Natural killer cell treated with Interleukin-12 subunit alpha and Interleukin-12 subunit beta and Interleukin-15 and Interleukin-18, amount 100 ng/mL, for 72 hours (primary cell): Measurements from ENCODE around the gene NFKBIB. TPM values are rescaled to one million over a fixed set of nuclear protein-coding genes. Genes with fewer than 3 reads are reported as not detected.

Source experiments
- ATAC-seq, 2 donors: fragments of 150-1000 bp; cut with Tn5 transposase in 1 of 2; sonication (Bioruptor Pico), chemical (Tn5 transposase) in 1 of 2; 2 replicates each; pipeline ENCODE4 v1.10.0; 2021
- DNase-seq: peaks from one replicate; pipeline ENCODE4 v3.0.0; 2022; ENCODE audit warnings: low spot score
- H3K27ac Mint-ChIP-seq, 2 donors: 1 replicate in 1 of 2; 2 replicates in 1 of 2; pipeline ENCODE4 v1.8.0; 2022; ENCODE audit warnings: mixed read lengths in 2 of 2, mild to moderate bottlenecking in 1 of 2, moderate library complexity in 1 of 2
- H3K27me3 Mint-ChIP-seq, 2 donors: 1 replicate in 1 of 2; 2 replicates in 1 of 2; pipeline ENCODE4 v1.8.0; 2022; ENCODE audit warnings: mixed read lengths in 2 of 2
- H3K36me3 Mint-ChIP-seq: one replicate; pipeline ENCODE4 v1.8.0; 2022; ENCODE audit warnings: mixed read lengths
- H3K4me1 Mint-ChIP-seq, 2 donors: 1 replicate in 1 of 2; 2 replicates in 1 of 2; pipeline ENCODE4 v1.8.0; 2022; ENCODE audit warnings: low read depth in 2 of 2, mixed read lengths in 2 of 2, mild to moderate bottlenecking in 1 of 2
- H3K4me3 Mint-ChIP-seq: one replicate; pipeline ENCODE4 v1.8.0; 2022; ENCODE audit warnings: mixed read lengths
- H3K9me3 Mint-ChIP-seq: 2 replicates; pipeline ENCODE4 v1.8.0; 2022; ENCODE audit warnings: mixed read lengths
- total RNA-seq, 2 donors: library from RNA; stranded (reverse); gene quantifications; one replicate each; pipeline ENCODE4 v1.2.3, GENCODE V29; 2022

Gene NFKBIB
- total RNA-seq, 2 donors from 2014 or later: 106 to 108 TPM

- DNase-seq: no peak
- H3K27ac Mint-ChIP-seq: peak overlapping the region; percentile 15 to 29
- no peaks in the 10 kb centered on the region for H3K27me3 Mint-ChIP-seq
- ATAC-seq: peak in 1 of 2 donors; percentile 41
- H3K4me3 Mint-ChIP-seq: peak overlapping the region; percentile 19
- H3K9me3 Mint-ChIP-seq: no peaks in the 10 kb centered on the region
- H3K4me1 Mint-ChIP-seq: peaks cover 18 to 38% of the 10 kb centered on the region in 2 donors
- peaks cover 23% of the 10 kb centered on the region for H3K36me3 Mint-ChIP-seq
These were observed 5.1 kb downstream of the NFKBIB start for GRCh38 chr19:38904581-38905539.

DNA sequence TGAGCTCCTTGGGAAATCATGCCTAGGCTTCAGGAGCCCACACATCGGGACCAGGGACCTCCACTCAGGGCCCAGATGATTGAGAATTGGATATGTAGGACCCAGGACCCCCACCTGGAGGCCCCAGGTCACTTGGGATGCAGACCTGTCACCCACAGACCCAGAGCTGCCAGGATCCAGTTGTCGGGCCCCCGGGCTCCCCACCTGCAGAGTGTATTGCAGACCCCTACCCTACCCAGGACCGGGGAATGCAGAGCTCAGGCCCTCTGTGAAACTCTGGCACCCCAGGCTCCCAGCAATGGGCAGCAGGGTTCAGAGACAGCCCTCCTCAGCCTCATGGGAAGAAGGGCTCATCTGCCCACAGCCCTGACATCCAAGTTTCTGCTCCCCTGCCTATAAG lies 5.9 kb downstream of the NFKBIB start:
- Mint-ChIP-seq H3K36me3 (peaks cover 17% of the 10 kb centered on the region), H3K27ac (no peak overlapping the region), H3K4me1 (peaks cover 12 to 36% of the 10 kb centered on the region in 2 donors), H3K9me3 (no peaks in the 10 kb centered on the region), H3K4me3 (no peak overlapping the region), H3K27me3 (no peaks in the 10 kb centered on the region)
- no peak for DNase-seq
- no peak for ATAC-seq

GRCh38 chr19:38907227-38907626 lies 7.5 kb downstream of the NFKBIB start:
- H3K27ac Mint-ChIP-seq: no peak overlapping the region
- no peaks in the 10 kb centered on the region for H3K27me3 Mint-ChIP-seq
- H3K36me3 Mint-ChIP-seq: peaks cover 14% of the 10 kb centered on the region
- H3K4me3 Mint-ChIP-seq: no peak overlapping the region
- ATAC-seq (no peak), DNase-seq (no peak)
- H3K9me3 Mint-ChIP-seq: no peaks in the 10 kb centered on the region
- peaks cover 7 to 29% of the 10 kb centered on the region in 2 donors for H3K4me1 Mint-ChIP-seq

GRCh38 chr19:38907670-38908069 lies 7.9 kb downstream of the NFKBIB start:
- peaks cover 14% of the 10 kb centered on the region for H3K36me3 Mint-ChIP-seq
- no peak for DNase-seq
- no peak overlapping the region for H3K4me3 Mint-ChIP-seq
- peaks cover 7 to 32% of the 10 kb centered on the region in 2 donors for H3K4me1 Mint-ChIP-seq
- no peak for ATAC-seq
- H3K9me3 Mint-ChIP-seq: no peaks in the 10 kb centered on the region
- no peaks in the 10 kb centered on the region for H3K27me3 Mint-ChIP-seq
- H3K27ac Mint-ChIP-seq: no peak overlapping the region

DNA sequence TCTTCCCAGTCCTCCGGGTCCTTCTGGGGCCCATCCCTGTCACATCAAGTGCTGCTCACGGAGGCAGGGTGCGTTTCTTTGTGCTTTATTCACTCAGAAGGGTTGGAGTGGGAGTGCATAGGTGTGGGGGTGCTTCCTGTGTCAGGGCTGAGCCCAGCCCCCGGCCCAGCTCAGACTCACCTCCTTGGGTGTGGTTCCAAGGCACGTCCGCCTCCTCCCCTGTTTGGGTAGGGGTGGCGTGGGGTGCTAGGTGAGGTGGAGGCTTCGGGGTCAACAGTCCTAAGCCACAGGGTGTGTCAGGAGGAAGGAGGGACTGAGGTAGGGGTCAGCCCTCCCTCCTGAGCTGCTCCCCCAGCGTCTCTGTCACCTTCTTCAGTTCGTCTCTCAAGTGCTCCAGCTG lies 9.1 kb downstream of the NFKBIB start:
- H3K36me3 Mint-ChIP-seq: peaks cover 14% of the 10 kb centered on the region
- ATAC-seq (no peak), DNase-seq (no peak)
- no peaks in the 10 kb centered on the region for H3K27me3 Mint-ChIP-seq
- H3K4me1 Mint-ChIP-seq: peaks cover 11 to 34% of the 10 kb centered on the region in 2 donors
- H3K9me3 Mint-ChIP-seq: no peaks in the 10 kb centered on the region
- no peak overlapping the region for H3K4me3 Mint-ChIP-seq
- peak overlapping the region in 1 of 2 donors; percentile 67 for H3K27ac Mint-ChIP-seq

- Mint-ChIP-seq H3K36me3 (peaks cover 6% of the 10 kb centered on the region), H3K27me3 (no peaks in the 10 kb centered on the region), H3K4me3 (no peak overlapping the region), H3K27ac (peak overlapping the region in 1 of 2 donors; percentile 45), H3K9me3 (no peaks in the 10 kb centered on the region), H3K4me1 (peaks cover 4 to 27% of the 10 kb centered on the region in 2 donors)
- DNase-seq (no peak), ATAC-seq (no peak)
These were observed 10.7 kb downstream of the NFKBIB start for GRCh38 chr19:38910488-38910887.

DNA sequence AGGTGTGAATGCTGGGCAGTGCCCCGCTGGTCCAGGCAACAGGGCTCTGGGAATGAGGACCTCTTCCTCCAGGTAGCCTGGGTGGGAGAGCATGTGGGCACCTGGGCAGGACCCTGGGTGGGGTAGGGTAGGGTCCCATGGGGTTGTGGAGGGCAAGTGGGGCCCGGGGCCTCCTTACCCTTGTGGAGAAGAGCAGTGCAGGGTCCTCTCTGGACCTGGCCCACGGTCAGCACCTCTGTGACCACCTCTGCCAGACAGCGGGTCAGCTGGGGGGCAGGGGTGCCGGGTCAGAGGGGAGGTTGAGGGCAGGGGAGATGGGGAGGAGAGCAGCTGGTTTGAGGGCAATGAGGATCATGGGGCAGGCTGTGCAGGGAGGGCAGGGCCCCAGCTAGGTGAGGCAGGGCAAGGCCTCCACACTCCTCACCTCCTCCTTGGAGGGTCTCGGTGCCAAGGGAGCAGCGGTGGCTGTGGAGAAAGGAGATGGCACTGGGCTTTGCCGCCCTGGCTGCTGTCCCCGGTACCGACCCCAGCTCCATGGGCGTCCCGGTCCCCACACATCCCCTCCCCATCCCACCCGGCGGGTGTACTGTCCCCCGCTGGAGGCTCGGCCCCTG lies 11.7 kb downstream of the NFKBIB start:
- H3K27me3 Mint-ChIP-seq: no peaks in the 10 kb centered on the region
- no peak overlapping the region for H3K27ac Mint-ChIP-seq
- DNase-seq (no peak), ATAC-seq (peak in 1 of 2 donors; percentile 21)
- no peak overlapping the region for H3K4me3 Mint-ChIP-seq
- peaks cover 4 to 27% of the 10 kb centered on the region in 2 donors for H3K4me1 Mint-ChIP-seq
- H3K36me3 Mint-ChIP-seq: peaks cover 6% of the 10 kb centered on the region
- no peaks in the 10 kb centered on the region for H3K9me3 Mint-ChIP-seq

DNA sequence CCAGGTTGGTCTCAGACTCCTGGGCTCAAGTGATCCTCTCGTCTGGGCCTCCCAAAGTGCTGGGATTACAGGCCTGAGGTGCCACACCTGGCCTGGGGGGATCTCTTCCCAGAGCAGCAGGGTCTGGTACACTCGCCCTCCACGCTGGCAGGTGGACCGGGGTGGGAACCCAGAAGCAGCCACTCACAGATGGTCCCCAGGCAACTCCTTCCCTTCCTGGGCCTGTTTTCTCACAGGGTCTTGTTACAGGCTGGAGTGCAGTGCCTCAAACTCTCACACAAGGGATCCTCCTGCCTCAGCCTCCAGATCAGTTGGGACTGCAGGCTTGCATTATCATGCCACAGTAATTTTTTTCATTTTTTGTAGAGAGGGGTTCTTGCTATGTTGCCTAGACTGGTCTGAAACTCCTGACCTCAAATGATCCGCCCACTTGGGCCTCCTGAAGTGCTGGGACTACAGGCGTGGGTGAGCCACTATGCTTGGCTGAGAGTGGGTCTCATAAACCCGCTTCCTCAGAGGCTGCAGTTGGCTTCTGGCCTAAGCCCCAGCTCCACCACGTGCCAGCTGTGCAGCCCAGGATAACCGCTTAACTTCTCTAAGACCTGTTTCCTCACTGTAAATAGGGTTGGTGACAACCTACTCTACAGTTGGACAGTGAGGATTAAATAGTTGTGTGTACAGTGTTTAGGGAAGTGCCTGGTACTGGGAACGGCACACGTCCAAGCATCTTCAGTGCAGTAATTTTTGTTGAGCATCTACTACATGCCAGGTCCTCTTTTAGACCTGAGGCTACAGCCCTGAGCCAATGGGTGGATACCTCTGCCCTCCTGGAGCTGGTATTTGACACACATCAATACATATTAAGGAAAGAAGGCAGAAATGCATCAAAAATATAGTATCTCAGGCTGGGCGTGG lies 13.1 kb downstream of the NFKBIB start:
- peaks cover 4 to 22% of the 10 kb centered on the region in 2 donors for H3K4me1 Mint-ChIP-seq
- H3K36me3 Mint-ChIP-seq: peaks cover under 1% of the 10 kb centered on the region
- ATAC-seq (no peak), DNase-seq (peak; percentile 18)
- H3K27me3 Mint-ChIP-seq: no peaks in the 10 kb centered on the region
- no peaks in the 10 kb centered on the region for H3K9me3 Mint-ChIP-seq
- peak overlapping the region in 1 of 2 donors; percentile 41 for H3K27ac Mint-ChIP-seq
- H3K4me3 Mint-ChIP-seq: no peak overlapping the region

DNA sequence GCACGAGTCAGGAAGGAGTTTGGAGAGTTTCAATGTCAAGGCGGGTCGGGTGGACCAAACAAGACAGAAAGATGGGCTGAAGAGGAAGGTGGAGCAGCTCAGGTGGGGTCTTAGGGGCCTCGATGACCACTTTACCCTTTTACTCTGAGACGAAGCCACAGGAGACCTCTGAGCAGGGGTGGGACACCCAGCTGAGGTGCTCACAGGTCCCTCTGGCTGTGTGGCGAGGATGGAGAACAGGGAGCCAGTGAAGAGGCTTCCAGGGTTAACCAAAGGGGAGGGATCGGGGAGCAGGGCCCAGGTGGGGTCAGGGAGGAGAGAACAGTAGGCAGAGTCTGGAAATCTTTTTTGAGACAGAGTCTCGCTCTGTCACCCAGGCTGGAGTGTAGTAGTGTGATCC lies 14.2 kb downstream of the NFKBIB start:
- DNase-seq: peak; percentile 44
- H3K36me3 Mint-ChIP-seq: no peaks in the 10 kb centered on the region
- no peaks in the 10 kb centered on the region for H3K9me3 Mint-ChIP-seq
- H3K4me1 Mint-ChIP-seq: peaks cover 4 to 15% of the 10 kb centered on the region in 2 donors
- H3K27ac Mint-ChIP-seq: peak overlapping the region in 1 of 2 donors; percentile 41
- H3K27me3 Mint-ChIP-seq: no peaks in the 10 kb centered on the region
- no peak overlapping the region for H3K4me3 Mint-ChIP-seq
- no peak for ATAC-seq

DNA sequence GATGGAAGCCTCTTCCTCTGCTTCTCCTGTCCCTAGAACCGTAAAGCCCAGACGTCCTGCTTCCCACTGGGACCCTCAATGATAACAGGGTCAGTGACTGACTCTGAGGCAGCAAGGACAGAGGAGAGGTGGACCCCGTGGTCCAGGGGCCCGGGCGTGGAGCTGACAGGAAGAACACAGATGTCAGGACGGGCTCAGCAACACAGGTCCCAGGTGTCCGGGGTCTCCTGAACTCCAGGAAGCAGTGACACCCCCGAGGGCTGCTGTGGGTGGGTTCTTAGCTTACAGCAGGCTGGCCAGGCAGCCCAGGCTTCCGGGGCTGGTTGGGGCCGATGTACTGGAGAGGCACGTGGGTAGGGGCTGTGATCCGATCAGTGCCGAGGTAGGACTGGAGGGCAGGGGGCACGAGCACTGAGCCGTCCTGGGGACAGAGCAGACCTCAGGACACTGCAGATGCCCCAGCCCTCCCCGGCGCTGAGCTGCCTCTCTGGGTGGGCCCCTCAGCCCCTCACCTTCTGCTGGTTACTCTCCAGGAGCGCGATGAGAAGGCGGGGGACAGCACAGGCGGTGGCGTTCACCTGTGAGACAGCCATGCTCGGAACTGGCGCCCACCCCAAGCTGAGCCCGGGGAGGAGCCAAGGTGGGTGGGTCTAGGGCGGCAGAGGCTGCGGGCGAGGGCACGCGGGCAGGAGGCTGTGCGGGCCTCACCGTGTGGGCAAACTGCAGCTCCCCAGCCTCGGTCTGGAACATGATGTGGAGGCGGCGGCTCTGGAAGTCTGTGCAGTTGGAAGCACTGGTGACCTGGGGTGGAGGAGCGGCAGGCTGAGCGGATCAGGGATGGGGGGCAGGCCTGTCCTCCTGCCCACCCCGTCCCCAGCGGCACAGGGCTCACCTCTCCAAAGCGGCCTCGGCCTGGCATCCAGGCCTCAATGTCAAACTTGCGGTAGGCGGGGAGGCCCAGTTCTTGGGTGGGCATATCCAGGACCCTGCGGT lies 15.9 kb downstream of the NFKBIB start:
- H3K27me3 Mint-ChIP-seq: no peaks in the 10 kb centered on the region
- peaks cover 4 to 12% of the 10 kb centered on the region in 2 donors for H3K4me1 Mint-ChIP-seq
- peak; percentile 61 for DNase-seq
- no peaks in the 10 kb centered on the region for H3K9me3 Mint-ChIP-seq
- H3K36me3 Mint-ChIP-seq: no peaks in the 10 kb centered on the region
- no peak overlapping the region for H3K4me3 Mint-ChIP-seq
- ATAC-seq: no peak
- no peak overlapping the region for H3K27ac Mint-ChIP-seq

DNA sequence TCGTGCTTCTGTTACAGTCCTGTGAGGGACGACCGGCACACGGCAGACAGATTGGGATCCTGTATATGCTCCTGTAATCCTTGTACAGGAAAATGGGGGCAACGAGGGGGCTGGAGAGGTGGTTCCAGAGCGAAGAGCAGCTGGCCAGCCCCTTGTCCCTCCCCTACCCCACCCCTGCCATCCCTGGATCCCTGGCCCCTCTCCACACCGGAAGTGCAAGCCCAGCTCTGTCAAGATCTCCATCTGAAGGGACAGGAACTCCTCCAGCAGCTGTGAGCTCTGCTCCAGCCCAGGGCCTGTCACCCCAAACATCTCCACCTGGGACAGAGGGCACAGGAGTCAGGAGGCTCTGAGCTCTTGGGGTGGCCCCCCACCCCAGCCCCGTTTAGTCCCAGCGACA lies 17.7 kb downstream of the NFKBIB start:
- H3K36me3 Mint-ChIP-seq: no peaks in the 10 kb centered on the region
- H3K27me3 Mint-ChIP-seq: no peaks in the 10 kb centered on the region
- H3K4me1 Mint-ChIP-seq: peaks cover 4 to 8% of the 10 kb centered on the region in 2 donors
- no peaks in the 10 kb centered on the region for H3K9me3 Mint-ChIP-seq
- no peak overlapping the region for H3K27ac Mint-ChIP-seq
- no peak overlapping the region for H3K4me3 Mint-ChIP-seq
- DNase-seq (peak; percentile 35), ATAC-seq (no peak)

DNA sequence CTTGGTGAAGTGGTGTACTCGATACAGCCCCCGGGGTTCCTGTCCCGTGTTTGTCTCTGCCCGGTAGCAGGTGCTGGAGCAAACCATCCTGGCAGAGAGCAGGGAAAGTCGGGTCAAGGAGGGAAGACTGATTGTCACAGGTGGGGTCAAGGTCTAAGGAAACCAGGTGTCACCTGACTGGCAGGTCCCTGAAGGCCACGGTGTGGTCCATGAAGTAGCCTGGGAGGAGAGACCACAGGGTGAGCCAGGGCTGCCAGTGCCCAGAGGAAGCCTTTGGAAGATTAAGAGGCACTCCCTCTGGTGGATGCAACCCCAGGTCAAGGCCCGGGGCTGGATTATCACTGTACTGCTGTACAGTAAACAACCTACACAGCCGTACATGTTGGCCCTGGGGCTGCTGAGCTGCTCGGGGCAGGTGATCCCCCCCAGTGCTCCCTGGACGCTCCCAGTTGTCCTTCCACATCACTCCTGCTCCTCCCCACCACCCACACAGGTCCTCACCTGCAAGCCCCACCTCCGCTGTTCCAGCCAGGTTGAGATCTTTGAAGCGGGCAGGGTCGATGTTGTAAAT lies 18.2 kb downstream of the NFKBIB start:
- DNase-seq: peak; percentile 47
- H3K36me3 Mint-ChIP-seq: no peaks in the 10 kb centered on the region
- H3K27ac Mint-ChIP-seq: no peak overlapping the region
- peaks cover 3% of the 10 kb centered on the region in 2 donors for H3K4me1 Mint-ChIP-seq
- H3K27me3 Mint-ChIP-seq: no peaks in the 10 kb centered on the region
- no peak overlapping the region for H3K4me3 Mint-ChIP-seq
- ATAC-seq: no peak
- H3K9me3 Mint-ChIP-seq: no peaks in the 10 kb centered on the region
